HFF-Myc (cell line): ENCODE data around the gene SORBS1.
A peak's percentile ranks its signal among the peaks of the same experiment; 100 is the strongest.

Source experiments
- DNase-seq: peaks from one replicate; pipeline ENCODE4 v3.0.0-alpha.2; 2011; ENCODE audit warnings: low read depth; ENCODE audit errors: extremely low read depth
- H3K4me3 ChIP-seq: replicated peaks from 2 replicates; pipeline ENCODE4 v1.5.1; 2011; ENCODE audit warnings: low read depth, mild to moderate bottlenecking, control low read depth, low read length
- TF ChIP-seq, protein P1 (sequence below): IDR thresholded peaks from 2 replicates; pipeline ENCODE4 v1.5.1; 2012; ENCODE audit warnings: mild to moderate bottlenecking, low read depth, low read length, control low read depth; ENCODE audit errors: missing control alignments

The SORBS1 gene

DNA sequence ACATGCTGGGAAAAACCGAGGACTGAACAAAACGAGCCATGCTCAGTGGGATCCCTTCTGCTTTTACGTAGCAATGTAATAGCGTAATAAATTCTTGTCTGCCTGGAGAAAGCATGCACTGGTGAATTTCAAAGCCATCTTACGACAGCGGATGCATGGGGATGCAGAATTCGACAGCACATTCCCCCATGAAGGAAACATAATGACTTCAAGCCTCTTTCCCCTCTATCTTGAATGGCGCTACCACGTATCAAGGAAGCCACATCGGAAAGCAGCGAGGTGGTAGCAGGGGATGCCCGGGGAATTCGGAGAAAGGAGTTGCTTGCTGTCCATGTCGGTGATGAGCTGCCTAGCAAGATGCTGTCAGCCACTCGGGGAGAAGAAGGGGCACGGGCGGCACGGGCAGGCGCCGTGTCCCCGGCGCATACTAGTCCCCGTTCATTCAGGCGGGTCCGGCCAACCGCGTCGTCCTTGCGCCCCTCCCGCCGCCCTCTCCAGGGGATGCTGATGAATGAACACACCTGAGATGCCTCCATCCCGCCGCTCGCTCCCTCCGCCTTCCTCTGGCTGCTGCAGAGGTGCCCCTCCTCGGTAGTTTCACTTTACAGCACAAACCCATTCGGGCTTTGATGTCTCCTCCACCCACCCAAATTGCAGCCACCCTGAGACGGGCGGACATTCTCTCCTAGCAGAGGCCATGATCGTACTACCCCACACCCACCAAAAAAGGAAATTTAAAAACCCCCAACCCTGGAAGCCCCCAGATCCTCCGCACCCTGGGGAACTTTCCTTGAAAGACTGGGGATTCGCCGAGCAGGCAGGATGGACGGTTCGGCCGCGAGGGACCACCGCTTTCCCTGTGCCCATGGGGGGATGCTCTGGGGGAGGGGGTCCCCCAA lies 644 bp downstream of the SORBS1 start:
- TF ChIP-seq, protein P1, sequence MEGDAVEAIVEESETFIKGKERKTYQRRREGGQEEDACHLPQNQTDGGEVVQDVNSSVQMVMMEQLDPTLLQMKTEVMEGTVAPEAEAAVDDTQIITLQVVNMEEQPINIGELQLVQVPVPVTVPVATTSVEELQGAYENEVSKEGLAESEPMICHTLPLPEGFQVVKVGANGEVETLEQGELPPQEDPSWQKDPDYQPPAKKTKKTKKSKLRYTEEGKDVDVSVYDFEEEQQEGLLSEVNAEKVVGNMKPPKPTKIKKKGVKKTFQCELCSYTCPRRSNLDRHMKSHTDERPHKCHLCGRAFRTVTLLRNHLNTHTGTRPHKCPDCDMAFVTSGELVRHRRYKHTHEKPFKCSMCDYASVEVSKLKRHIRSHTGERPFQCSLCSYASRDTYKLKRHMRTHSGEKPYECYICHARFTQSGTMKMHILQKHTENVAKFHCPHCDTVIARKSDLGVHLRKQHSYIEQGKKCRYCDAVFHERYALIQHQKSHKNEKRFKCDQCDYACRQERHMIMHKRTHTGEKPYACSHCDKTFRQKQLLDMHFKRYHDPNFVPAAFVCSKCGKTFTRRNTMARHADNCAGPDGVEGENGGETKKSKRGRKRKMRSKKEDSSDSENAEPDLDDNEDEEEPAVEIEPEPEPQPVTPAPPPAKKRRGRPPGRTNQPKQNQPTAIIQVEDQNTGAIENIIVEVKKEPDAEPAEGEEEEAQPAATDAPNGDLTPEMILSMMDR, result no peak
- DNase-seq, result no peak
- H3K4me3 ChIP-seq, result peak overlapping the region; percentile 62

DNA sequence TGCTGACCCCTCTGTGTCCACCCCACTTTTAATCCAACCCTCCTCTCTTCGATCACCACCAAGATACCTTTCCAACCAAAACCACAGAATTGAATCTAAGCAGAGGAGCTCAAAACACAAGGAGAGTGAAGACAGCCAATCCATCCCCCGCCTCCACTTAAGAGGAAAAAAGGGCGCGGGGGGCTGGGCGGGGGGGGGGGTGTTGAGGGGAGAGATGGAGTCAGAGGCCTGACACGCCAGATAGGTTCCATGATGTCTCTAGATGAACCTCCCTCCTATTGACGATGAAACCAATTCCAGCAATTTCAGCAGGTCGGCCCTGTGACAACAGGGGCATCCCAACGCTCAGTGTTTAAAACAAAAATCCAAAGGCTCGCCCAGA lies 1.3 kb downstream of the SORBS1 start:
- H3K4me3 ChIP-seq, result no peak overlapping the region
- no peak for DNase-seq
- TF ChIP-seq, protein P1, result no peak

DNA sequence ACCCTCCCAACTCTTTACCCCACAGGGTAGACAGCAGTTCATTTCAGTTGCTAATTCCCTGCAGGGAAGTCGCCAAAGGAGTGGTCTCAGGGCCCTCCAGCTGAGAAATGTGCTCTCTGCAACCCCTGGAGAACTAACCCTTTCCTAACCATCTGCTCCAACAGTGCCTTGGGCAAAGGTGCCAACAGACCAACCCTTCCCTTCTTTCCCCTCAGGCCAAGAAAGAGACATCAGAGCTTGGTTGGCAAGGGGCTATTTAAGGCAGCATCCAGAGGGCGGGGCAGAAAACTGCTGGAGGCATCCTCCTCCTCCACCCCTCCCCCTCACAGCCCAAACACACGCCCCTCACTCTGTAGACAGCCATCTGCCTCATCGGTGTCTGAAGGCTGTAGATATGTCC lies 1.7 kb downstream of the SORBS1 start:
- TF ChIP-seq, protein P1, result no peak
- no peak overlapping the region for H3K4me3 ChIP-seq
- DNase-seq, result no peak

DNA sequence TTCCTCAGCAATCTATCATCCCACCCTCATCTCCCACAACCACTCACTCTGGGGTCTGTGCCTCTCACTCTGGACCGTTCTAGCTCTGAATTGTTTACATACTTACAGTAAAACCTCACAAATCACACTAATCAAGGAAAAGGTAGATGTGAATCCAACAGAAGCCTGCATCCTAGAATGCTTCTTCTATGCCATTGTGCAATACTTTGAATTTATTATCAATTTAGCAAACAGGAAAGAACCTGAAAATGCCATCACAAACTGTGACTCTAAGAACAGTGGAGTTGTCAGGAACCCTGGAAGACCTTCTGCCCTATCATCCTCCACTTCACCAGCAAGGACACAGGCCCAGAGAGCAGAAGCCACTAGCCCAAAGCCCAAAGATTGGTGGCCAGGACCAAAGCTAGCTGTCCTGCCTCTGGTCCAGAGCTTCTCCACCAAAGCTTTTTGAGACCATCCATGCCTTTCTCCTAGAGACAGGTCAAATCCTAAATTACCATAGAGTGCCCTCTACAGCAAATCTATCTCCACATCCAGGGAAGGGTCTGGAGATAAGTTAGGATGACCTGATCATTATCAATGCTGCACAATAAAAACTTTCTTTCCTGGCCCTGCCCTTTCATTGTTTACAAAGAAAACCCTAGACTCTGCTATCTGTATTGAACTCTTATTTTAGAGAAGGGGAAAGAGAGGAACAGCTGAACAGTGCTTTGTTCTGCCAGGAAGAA lies 2.4 kb downstream of the SORBS1 start:
- TF ChIP-seq, protein P1, result no peak
- DNase-seq, result no peak
- H3K4me3 ChIP-seq, result no peak overlapping the region

DNA sequence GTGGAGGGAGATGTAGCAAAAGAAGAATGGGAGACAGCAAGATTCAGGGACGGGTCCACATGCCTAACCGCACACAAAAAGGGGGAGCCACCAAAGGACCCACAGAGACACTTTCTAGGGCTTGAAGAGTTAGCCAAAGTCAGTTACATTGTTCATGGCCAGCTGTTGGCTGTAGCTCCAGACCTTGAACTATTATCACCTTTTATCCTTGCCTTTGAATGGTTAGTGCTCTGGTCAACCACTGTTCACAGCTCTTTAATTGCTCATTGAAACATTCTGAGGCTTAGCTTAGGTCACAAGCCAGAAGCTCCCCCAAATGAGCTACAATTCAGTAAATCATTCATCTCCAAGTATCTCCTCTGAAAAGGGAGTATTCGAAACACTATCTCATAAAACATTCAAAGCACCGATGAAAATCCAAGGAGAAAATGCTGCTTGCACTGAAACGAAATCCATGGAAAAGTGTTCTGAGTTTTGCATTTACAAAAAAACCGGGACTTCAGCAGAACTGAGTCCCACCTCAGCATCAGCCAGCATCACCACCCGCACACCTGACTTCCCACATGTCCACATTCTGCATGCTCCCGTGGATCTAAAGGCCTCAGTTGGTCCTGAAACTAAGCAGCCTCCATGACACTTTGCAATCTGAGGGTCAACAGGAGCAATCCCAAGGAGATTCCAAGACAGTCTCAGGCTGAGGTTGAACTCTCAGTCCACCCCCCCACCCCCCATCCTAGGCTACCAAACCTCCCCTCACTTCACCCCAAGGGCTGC lies 4.0 kb downstream of the SORBS1 start:
- no peak for DNase-seq
- no peak overlapping the region for H3K4me3 ChIP-seq
- TF ChIP-seq, protein P1, result no peak

DNA sequence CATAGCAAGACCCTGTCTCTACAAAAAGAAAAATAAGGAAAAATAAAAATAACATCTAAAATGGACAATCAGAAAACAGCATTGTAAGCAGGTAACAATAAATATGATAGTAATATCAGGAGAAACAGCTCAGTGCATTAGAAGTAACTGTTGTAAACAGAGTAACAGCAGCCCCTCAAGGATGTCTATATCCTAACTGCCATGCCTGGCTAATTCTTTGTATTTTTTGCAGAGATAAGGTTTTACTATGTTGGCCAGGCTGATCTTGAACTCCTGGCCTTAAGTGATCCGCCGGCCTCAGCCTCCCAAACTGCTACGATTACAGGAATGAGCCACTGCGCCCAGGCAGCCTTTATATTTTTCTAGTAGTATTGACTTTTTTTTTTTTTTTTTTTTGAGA lies 7.5 kb downstream of the SORBS1 start:
- DNase-seq, result no peak
- TF ChIP-seq, protein P1, result no peak
- no peak overlapping the region for H3K4me3 ChIP-seq
